DMS53 treated with DMSO at 0.1 percent for 48 hours (cell line): ENCODE data around the gene PRSS38.
"Not testable (repeated sequence)": the region's sequence is repeated elsewhere in the genome, so short reads cannot be mapped to it uniquely, and the experiment has no call there.

Source experiments
- DNase-seq: peaks from one replicate; lab custom pipeline; 2025; ENCODE audit not compliant: unreplicated experiment; lab: John Stamatoyannopoulos, UW

Gene PRSS38

GRCh38 chr1:227838181-227838580, 22.7 kb downstream of the PRSS38 start:
- no peak for DNase-seq

- no peak for DNase-seq
Observed at GRCh38 chr1:227841096-227841495, 25.6 kb downstream of the PRSS38 start.

- no peak for DNase-seq
Observed at GRCh38 chr1:227844320-227845146, 29.1 kb downstream of the PRSS38 start.

GRCh38 chr1:227845147-227845458, 29.6 kb downstream of the PRSS38 start:
- DNase-seq = no peak

- no peak for DNase-seq
Observed at GRCh38 chr1:227845519-227845918, 30.0 kb downstream of the PRSS38 start.

- DNase-seq = no peak
Observed at GRCh38 chr1:227846265-227846858, 30.9 kb downstream of the PRSS38 start.

- not testable (repeated sequence) for DNase-seq
Observed at GRCh38 chr1:227847046-227847445, 31.6 kb downstream of the PRSS38 start.

- no peak for DNase-seq
Observed at GRCh38 chr1:227848430-227848932, 33.0 kb downstream of the PRSS38 start.

- DNase-seq = no peak
Observed at GRCh38 chr1:227849251-227849650, 33.8 kb downstream of the PRSS38 start.

GRCh38 chr1:227854189-227854588, 38.7 kb downstream of the PRSS38 start:
- no peak for DNase-seq

GRCh38 chr1:227855687-227856086, 40.2 kb downstream of the PRSS38 start:
- no peak for DNase-seq

- no peak for DNase-seq
Observed at GRCh38 chr1:227856147-227856858, 40.8 kb downstream of the PRSS38 start.

GRCh38 chr1:227864882-227865281, 49.4 kb downstream of the PRSS38 start:
- DNase-seq = no peak

- DNase-seq = no peak
Observed at GRCh38 chr1:227869279-227869842, 53.9 kb downstream of the PRSS38 start.

GRCh38 chr1:227869851-227870305, 54.4 kb downstream of the PRSS38 start:
- no peak for DNase-seq

- DNase-seq = no peak
Observed at GRCh38 chr1:227870366-227870765, 54.9 kb downstream of the PRSS38 start.

- not testable (repeated sequence) for DNase-seq
Observed at GRCh38 chr1:227871892-227872291, 56.4 kb downstream of the PRSS38 start.

GRCh38 chr1:227877810-227878209, 62.3 kb downstream of the PRSS38 start:
- not testable (repeated sequence) for DNase-seq

GRCh38 chr1:227880342-227880924, 65.0 kb downstream of the PRSS38 start:
- no peak for DNase-seq

GRCh38 chr1:227883073-227883520, 67.6 kb downstream of the PRSS38 start:
- no peak for DNase-seq
